Progenitor cell of endocrine pancreas (in vitro differentiated cells): Measurements from ENCODE around the gene CES2. TPM values are rescaled to one million over a fixed set of nuclear protein-coding genes. Genes with fewer than 3 reads are reported as not detected.

Source experiments
- DNase-seq: peaks from one replicate; pipeline ENCODE4 v3.0.0; 2021; ENCODE audit warnings: low spot score; ENCODE audit not compliant: unreplicated experiment
- H3K27ac Mint-ChIP-seq: 2 replicates; pipeline ENCODE4 v1.8.0; 2021; ENCODE audit warnings: mild to moderate bottlenecking, moderate library complexity, mixed read lengths
- H3K27me3 Mint-ChIP-seq: 2 replicates; pipeline ENCODE4 v1.8.0; 2021; ENCODE audit warnings: mixed read lengths
- H3K36me3 Mint-ChIP-seq: 2 replicates; pipeline ENCODE4 v1.8.0; 2022; ENCODE audit warnings: mixed read lengths; ENCODE audit not compliant: insufficient read depth
- H3K4me1 Mint-ChIP-seq: 2 replicates; pipeline ENCODE4 v1.8.0; 2021; ENCODE audit warnings: low read depth, mixed read lengths
- H3K4me3 Mint-ChIP-seq: 2 replicates; pipeline ENCODE4 v1.8.0; 2021; ENCODE audit warnings: low read depth, mild to moderate bottlenecking, moderate library complexity, mixed read lengths
- H3K9me3 Mint-ChIP-seq: 2 replicates; pipeline ENCODE4 v1.8.0; 2021; ENCODE audit warnings: low read depth, mixed read lengths
- total RNA-seq: library from RNA; stranded (reverse); gene quantifications from 2 replicates; pipeline ENCODE4 v1.2.1, GENCODE V29; 2021
- TF ChIP-seq, protein P1 (sequence below): fragments of 200-600 bp; sonication (generic); IDR thresholded peaks from one replicate; pipeline ENCODE4 v1.5.0; 2021; ENCODE audit warnings: antibody characterized with exemption, mild to moderate bottlenecking; ENCODE audit not compliant: unreplicated experiment

Gene CES2
- total RNA-seq, 1 donor from 2014 or later: 43.9 TPM

DNA sequence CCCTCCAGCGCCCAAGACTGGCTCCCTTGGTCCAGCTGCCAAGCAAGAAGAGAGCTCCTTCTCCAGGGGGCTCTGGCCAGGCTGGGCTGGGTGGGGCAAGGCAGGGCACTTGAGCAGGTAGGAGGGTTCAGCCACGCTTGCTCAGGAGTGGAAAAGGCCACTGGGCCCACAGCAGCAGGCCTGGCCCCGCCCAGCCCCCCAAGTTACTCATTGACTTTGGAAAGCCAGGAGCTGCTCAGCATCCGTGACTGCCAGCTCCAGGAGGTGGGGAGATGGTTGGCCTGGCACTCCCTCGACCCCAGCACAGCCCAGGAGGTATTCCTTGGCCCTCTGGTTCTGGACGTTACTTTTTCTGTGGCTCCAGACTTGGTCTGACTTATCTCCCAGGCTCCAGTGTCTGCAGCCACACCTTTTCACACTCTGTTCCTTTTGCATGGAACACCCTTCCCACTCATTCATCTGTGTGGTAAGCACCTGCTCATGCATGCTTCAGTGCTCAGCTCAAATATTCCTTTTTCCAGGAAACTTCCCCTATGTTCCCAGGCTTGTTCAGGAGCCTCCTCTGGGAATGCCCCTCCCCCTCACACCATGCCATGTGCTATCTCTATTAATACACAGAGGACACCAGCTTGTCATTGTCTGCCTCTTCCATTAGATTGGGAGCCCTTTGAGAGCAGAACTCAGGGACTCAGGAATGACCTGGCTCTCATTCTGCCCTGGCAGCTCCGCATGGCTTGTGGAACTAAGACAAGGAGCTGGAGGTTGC is 16.3 kb upstream of the CES2 start, which contains the start of gene CDH16:
Gene CDH16, minus strand, starts transcription at position 83 of the 766 bp plus-strand sequence. CDS start 820 bp downstream, outside the sequence.
- H3K4me1 Mint-ChIP-seq: peaks cover 2% of the 10 kb centered on the region
- H3K36me3 Mint-ChIP-seq: no peaks in the 10 kb centered on the region
- TF ChIP-seq, protein P1, sequence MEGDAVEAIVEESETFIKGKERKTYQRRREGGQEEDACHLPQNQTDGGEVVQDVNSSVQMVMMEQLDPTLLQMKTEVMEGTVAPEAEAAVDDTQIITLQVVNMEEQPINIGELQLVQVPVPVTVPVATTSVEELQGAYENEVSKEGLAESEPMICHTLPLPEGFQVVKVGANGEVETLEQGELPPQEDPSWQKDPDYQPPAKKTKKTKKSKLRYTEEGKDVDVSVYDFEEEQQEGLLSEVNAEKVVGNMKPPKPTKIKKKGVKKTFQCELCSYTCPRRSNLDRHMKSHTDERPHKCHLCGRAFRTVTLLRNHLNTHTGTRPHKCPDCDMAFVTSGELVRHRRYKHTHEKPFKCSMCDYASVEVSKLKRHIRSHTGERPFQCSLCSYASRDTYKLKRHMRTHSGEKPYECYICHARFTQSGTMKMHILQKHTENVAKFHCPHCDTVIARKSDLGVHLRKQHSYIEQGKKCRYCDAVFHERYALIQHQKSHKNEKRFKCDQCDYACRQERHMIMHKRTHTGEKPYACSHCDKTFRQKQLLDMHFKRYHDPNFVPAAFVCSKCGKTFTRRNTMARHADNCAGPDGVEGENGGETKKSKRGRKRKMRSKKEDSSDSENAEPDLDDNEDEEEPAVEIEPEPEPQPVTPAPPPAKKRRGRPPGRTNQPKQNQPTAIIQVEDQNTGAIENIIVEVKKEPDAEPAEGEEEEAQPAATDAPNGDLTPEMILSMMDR: no peak
- DNase-seq: no peak
- no peak within 1 kb of the TSS for H3K4me3 Mint-ChIP-seq
- no peak within 1 kb of the TSS for H3K27ac Mint-ChIP-seq
- H3K27me3 Mint-ChIP-seq: peaks cover 56% of the 10 kb centered on the region
- no peaks in the 10 kb centered on the region for H3K9me3 Mint-ChIP-seq

DNA sequence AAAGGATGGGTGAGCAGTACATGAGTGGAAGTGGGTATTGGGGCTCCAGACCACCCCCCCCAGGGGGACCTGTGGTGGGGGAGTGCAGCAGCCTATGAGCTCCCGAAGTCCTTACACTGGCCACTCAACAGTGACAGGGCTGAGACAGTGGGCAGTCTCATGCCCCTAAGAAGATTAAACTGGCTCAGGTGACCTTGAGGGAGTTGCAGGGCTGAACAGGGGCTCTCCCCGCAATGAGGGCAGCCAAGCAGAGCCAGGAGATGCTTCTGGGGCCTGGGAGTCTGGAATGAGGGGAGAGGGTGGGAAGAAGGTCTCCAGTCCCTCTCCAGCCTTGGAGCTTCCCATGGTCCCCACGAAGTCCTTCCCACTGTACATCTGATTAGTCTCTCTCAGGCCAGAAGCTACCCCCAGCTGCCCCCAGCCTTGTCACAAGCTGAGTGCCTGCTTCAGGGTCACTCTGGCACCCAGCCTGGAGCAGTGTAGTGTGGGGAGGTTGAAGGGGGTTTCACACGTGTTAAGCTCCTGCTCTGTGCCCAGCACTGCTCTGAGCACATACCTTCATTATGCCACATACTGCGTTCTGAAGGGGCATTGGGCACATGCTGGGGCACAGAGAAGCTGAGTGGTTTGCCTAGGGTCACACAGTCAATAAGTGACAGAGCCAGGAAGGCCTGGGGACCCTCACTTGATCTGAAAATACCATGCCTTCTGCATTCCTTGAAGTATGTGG is 15.6 kb upstream of the CES2 start:
- Mint-ChIP-seq H3K9me3 (no peaks in the 10 kb centered on the region), H3K36me3 (no peaks in the 10 kb centered on the region), H3K27ac (no peak overlapping the region), H3K4me1 (peaks cover 2% of the 10 kb centered on the region), H3K4me3 (no peak overlapping the region), H3K27me3 (peaks cover 57% of the 10 kb centered on the region)
- no peak for DNase-seq
- TF ChIP-seq, protein P1: no peak

DNA sequence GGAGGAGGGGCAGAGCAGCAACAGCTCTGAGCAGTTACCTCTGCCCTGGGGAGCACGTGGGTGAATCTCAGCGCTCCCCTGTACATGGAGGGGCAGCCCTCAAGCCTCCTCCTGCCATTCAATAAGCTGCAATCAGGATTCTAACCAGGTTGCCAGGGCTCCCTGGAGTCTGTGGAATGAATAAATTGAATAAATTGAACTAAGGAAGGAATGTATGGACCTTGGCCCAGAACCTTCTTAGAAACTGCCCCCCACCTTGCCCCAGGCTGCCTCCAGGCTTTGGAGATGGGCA is 15.1 kb upstream of the CES2 start:
- H3K36me3 Mint-ChIP-seq: no peaks in the 10 kb centered on the region
- H3K27me3 Mint-ChIP-seq: peaks cover 54% of the 10 kb centered on the region
- DNase-seq: no peak
- no peak overlapping the region for H3K27ac Mint-ChIP-seq
- TF ChIP-seq, protein P1: no peak
- no peak overlapping the region for H3K4me3 Mint-ChIP-seq
- H3K9me3 Mint-ChIP-seq: no peaks in the 10 kb centered on the region
- peaks cover 2% of the 10 kb centered on the region for H3K4me1 Mint-ChIP-seq

DNA sequence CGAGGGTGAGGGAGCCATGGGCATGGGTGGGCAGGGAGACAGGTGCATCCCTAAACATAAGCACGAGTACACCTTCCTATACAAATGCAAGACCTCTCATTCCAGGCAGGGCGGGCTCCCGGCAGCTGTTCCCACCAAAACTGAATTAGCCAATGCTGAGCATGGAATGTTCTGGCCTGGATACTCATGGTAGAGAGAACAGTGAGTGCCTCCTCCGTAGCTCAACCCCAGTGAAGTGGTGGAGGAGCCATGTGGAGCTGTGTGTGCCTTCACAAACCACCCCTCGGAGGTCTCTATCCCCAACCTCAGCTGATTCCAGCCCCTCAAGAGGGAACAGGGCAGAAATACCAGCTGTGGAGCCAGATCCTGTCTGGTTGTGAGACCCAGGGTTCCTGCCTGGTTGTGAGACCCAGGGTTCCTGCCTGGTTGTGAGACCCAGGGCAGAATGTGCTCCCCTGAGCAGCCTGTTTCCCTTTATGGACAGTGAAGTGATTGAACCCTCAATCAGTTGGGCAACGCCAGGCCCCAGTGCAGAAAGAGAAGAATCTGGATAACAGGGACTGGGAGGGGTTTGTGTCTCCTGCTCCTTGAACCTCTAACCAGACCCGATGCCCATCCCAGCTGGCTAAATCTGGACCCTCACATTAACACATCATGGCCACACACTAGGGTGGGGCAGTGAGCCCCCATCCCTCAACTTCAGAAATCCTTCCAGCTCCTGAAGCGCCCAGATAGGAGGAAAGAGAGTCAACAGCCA is 14.2 kb upstream of the CES2 start:
- Mint-ChIP-seq H3K4me1 (peaks cover 2% of the 10 kb centered on the region), H3K36me3 (no peaks in the 10 kb centered on the region), H3K27ac (no peak overlapping the region), H3K27me3 (peaks cover 57% of the 10 kb centered on the region), H3K4me3 (no peak overlapping the region), H3K9me3 (no peaks in the 10 kb centered on the region)
- TF ChIP-seq, protein P1: no peak
- DNase-seq: no peak
